ENCODE measurements around the gene BORCS5.
"Not testable (repeated sequence)": the region's sequence is repeated elsewhere in the genome, so short reads cannot be mapped to it uniquely, and the experiment has no call there.

The BORCS5 gene

DNA sequence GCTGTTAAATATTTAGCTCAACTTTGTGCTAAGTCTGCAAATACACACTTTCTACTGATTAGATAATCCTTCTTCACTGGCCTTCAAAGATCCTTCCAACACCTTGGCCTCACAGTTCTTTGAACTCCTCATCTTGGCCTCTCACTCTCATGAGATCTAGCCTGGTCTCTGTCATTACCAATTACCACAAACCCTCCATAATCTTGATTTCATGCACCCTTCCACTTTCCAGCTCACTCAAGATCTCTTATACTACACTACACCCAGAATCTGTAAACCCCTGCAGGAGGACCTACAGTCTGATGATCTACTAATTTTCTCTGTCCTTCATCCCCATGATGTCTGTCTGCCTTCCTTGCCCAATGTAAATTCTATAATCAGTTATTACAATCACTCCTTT, 134.7 kb downstream of the BORCS5 start:
- DNase-seq: no peak

DNA sequence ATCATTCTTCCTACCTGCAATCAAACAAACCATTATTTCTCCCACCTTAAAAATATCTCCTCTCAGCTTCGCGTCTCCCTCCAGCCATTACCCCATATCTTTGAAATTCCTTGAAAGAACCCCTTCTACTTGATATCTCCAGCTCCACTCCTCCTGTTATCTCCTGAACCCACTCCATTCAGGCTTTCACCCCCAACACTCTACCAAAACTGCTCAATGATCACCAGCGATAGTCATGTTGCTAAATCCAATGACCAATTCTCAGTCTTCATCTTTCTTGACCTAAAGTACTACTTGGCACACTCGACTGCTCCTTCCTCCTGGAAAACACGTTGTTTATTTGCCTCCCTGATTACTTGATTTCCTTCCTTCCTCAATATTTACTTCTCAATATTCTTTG, 135.7 kb downstream of the BORCS5 start:
- no peak for DNase-seq

DNA sequence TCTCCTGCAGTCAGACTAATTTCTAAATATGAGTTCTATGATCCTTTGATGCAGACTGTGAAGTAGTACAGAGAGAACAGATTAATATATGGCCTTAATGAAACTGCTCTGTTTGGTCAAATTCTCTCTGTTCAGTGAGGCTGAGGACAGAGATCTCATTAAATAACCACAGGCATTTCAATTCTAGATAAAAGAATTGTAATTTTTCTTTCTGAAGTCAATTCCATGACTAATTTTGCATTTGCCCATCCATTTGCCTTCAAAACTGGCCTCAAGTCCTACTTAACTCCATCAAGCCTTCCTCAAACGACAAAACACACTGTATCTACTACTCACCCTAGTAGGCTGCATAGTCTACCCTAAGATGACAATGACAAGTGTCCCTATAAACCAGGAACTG, 138.7 kb downstream of the BORCS5 start:
- no peak for DNase-seq

DNA sequence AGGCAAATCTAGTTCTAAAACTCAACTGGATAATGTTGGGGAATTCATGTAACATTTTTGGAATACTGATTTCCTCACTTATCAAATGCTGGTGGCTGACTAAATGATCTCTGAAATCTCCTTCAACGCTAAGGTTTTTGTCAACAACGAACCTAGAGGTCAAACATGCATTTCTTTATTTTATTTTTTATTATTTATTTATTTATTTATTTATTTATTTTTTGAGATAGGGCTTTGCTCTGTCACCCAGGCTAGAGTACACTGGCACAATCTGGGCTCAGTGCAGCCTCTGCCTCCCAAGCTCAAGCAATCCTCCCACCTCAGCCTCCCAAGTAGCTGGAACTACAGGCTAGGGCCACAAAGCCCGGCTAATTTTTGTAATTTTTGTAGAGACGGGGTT, 141.3 kb downstream of the BORCS5 start:
- DNase-seq: no peak

DNA sequence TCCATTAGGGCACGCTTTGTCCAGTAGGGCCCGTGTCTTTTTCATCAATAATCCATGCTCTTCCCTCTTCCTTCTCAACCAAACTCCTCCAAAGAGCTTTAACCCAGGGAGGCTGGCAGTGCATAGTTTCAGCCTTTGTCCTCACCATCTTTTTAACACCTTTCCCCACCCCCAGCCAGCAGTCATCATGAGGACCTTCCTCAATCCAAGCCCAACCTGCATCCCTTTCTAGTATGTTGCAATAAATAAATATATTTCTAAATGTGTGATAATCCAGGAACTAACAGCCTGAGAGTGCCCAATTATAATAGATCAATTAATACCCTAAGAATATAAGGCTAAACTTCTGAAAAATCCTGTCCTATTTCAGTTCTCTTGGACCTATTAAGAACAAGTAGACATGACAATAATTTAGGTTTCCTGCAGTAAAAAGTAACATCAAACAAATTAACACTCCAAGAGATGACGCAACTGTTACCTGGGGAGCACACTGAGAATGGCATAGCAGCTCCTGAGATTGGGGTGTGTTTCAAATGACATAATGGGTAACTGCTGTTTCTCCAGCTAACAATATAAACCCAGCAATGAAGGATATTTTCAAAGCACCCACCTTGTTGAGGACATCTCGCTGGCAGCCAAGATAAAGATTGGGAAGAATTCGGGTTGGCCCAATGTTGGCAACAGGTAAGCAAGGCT, 143.2 kb downstream of the BORCS5 start:
- DNase-seq: no peak

DNA sequence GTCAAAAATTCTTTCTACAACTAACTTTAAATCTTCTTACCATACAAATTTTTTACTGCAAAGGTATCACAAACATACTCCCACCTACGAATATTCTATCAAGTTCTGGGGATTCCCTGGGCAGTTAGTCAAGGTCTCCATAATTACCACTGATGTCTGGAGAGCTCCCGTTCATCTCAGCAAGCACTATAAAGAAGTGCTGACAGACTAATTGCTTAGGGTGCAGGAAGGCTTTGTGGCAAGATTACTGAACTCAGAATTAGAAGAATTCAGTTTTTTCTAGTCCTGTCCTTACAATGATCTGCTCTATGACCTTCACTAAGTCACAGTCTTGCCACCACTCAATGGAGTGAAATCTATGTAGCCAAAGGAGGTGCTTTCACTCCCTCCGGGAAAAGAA, 144.2 kb downstream of the BORCS5 start:
- no peak for DNase-seq

DNA sequence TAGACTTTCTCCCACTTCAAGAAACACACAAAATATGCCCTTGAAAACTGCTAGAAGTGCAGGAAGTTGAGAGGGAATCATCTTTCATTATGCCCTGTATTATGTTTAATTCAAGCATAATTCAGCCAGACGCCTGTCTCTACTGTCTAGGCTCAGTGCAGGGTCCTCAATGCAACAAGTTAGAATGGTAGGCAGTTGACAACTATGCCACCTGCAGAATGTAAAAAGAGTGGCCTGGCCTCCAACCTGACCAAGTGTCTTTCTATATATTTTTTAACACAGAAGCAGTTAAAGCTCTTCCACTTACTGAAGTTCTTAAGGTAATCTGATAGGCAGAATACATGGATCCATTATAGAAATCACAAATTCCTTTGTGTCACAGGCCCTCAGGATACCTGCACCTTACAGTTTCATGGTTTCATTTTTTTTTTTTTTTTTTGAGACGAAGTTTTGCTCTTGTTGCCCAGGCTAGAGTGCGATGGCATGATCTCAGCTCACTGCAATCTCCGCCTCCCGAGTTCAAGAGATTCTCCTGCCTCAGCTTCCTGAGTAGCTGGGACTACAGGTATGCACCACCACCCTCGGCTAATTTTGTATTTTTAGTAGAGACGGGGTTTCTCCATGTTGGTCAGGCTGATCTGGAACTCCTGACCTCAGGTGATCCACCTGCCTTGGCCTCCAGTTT, 145.4 kb downstream of the BORCS5 start:
- not testable (repeated sequence) for DNase-seq

DNA sequence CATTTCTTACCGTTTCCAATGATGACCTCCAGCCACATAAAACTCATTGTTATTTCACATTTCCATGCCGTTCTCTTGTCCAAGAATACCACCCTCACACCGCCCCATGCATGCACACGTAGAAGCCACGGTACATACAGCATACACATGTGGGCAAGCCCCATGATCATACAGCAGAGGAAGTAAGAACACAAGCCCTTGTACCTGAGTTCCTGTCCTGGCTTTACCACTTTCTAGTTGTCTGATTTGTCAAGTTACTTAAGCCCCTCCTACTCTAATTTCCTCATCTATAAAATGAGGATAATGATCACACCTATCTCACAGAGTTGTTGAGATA, 145.9 kb downstream of the BORCS5 start:
- DNase-seq: no peak

DNA sequence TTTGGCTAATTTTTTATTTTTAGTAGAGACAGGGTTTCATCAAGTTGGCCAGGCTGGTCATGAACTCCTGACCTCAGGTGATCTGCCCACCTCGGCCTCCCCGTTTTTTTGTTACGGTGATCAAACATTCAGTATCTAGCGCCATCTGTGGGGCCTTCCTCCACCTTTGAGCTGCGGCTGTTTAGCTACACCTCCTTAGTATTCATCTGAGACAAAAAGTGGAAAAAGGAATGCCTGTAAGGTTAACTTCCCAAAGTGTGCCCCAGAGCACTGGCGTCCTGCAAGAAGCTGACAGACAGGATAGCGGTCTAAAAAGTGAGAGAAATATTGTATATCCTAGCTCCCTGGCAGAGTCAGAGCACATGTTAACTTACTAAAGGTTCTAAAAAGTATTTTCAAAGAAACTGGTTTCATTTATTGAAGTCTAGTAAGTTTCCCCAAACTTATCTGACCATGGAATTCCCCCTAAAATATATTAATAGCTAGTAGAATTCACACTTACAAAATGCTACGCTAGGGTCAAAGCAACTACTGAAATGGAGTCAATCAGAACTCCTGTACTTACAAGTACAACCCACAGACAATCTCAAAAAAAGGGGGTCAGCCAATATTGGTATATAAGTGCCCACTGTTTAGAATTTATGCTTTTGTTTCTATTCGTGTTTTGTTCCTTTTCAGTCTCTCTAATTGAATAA, 146.7 kb downstream of the BORCS5 start:
- DNase-seq: no peak

DNA sequence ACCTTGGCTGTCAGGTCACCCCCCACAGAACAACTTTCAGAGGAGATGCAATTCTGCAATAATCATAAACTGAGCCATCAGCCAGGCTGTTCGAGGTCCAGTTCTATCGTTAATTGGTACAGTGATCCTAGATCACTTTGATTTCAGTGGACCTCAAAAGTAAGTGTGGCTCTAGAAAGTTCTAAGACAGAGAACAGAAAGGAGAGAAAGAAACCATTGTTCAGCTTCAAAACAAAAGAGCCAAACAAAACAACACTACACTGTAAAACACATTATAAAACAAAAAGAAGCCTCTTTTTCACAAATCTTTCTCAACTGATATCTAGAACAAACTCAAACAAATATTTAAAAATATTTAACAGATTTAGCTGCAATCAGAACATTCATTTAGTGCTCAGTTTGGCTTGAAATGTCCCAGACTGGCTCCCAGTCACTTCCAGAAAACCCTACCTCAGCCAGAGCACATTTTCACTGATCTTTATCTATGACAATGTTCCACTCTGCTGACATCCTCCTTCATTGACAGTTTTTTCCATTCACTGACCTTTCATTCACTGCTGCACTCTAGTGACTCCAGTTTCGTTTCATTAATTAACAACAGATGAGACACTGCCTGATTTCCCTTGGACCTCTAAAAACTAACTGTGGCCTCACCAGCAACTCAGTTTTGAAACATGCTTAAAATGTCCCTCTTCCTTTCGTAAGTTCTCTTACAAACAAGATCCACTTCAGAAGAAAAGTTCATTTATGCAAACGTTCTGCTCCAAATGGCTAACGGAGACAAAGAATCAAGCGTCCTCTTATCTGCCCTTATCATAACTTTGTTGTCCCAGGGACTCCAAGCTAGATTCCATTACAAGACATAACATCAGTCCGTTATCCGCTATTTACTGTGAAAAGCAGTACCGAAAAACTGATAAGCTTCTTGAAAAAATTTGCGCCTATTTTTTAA, 148.9 kb downstream of the BORCS5 start:
- no peak for DNase-seq

DNA sequence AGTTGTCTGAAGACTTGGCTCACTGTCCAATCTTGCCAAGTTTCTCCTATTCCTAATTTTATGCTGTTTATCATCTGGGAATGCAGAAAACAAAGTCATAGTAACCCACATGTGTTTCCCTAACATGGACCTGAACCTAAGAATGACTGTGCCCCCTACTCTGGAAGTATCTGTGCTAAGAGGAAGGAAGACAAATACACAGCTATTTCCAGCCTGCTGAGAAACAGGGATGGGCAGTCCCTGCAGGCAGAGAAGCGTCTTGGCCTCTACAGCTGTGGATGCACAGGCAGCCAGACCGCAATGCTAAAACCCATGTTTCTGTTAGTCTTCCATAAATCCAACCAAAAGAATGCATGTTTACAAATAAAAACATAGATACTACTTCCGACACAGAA, 149.6 kb downstream of the BORCS5 start:
- DNase-seq: no peak

DNA sequence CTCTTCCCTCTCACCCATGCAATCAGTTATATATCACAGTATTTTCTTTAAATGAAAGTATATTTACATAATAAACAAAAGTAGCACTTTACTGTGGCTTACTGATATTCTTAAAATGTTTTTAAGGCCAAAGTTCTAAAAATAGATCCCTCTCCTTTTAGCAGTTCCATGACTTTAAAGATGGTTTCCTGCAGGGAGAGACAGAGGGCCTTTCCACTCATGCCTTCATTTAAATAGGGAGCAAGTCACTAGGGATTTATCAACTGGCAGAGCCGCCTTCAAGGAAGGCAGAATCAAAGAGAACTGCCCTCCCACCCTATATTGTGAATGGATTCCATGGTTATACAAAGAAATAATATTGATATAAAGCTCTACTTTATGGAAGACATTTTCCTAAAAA, 150.2 kb downstream of the BORCS5 start:
- DNase-seq: no peak

DNA sequence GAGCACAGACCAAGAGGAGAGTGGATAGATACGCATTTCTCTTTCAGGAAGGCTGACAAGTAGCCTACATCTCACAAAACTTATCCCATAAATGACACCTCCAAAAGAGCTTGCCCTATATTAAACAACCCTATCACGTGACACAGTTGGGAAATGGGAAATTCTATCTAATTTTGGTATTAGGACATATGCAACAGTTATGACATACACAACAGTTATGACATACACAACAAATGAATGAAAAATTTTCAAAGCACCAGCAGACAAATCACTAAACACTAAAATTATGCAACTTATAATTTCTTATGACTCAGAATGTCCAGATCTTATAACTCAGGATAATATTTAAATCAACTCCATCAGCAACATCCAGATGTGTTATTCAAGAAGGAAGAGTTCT, 151.7 kb downstream of the BORCS5 start:
- no peak for DNase-seq

DNA sequence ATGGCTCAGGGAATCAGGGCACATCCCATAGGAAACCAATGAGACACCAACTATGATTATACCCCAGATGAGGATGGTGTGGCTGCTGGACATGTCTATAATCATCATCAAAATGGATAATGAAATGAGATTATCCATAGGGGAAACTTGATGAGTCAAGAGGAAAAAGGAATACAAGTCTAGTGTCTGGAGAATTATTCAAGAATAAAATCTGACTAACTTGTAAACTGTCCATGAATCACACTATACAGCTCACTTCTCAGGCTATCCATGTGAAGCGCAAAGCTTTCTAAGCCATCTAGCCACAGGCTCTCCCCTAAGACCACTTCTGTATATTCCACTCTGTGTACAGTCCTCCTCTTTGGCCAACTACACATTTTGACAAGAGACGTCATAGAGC, 153.3 kb downstream of the BORCS5 start:
- DNase-seq: no peak

DNA sequence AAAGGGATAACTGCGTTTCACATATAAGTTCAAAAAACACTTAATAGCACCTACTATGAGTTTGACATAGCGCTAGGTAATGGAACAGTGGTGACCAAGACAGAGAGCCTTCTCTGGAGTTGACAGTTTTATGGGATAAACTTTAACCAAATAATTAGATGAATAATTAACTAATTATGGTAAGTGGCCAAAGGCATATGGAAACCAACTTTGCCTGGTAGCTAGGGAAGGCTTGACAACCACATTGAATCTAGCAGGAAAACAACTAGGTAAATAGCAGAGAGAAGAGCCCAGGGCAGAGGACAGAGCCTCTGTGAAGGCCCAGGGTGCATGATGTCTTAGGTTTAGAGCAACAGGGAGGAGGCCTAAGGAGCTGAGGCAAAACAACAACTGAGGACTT, 153.7 kb downstream of the BORCS5 start:
- DNase-seq: no peak

DNA sequence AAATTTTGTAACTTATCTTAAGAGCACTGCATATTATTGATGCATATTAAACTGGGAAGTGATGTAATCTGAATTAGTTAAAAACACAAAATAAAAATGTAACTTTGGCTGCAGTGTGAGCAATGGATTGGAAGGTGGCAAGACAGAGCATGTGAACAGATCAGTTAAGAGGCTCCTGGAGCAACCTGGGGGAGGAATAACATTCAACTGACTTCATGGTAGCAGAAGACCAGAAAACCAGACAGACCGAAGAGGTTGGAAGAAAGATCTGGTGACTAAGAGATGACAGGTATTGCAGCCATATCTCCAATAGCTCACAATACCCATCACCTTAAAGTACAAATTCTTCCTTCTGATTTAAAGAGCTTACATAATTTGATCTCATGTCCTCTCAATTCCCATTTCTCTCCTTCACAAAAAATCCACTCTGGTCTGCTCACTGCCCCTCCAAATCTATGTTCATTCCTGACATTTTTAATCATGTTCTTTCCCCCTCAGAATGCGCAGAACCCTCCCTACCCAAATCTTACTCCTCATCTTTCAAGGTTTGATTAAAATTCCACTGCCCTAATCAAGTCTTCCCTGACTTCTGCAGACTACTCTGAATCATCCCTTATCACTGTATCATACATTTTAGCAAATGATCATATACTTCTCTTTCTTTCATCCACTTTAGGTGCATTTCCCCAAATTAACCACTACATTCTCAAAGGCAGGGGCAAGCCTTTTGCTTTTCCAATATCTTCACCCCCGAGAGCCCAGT, 154.3 kb downstream of the BORCS5 start:
- no peak for DNase-seq

DNA sequence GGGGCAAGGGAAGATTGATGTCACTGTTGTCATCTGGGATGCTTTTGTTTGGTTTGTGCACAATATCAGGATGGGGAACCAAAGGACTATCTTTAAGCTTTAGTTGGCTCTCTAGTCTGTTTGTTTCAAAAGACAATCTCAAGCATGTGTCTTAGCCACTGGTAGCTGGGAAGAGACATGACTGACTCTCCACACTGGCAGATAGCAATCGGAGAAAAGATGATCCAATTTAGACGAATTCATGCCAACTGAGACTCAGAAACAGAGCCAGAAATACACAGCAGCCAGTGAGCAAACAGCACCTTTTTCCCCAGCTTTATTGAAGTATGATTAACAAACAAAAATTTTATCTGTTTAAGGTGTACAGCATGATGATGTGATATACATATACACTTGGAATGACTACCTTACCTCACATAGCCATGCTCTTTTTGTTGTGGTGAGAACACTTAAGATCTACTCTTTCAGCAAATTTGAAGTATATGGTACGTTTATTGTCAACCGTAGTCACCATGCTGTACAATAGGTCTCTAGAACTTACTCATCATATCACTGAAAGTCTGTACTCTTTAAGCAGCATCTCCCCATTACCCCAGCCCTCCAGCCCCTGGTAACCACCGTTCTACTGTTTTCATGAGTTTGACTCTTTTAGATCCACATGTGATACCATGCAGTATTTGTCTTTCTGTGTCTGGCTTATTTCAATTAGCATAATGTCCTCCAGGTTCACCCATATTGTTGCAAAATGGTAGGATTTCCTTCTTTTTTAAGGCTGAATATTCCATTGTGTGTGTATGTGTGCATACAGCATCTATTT, 155.2 kb downstream of the BORCS5 start:
- DNase-seq: no peak

DNA sequence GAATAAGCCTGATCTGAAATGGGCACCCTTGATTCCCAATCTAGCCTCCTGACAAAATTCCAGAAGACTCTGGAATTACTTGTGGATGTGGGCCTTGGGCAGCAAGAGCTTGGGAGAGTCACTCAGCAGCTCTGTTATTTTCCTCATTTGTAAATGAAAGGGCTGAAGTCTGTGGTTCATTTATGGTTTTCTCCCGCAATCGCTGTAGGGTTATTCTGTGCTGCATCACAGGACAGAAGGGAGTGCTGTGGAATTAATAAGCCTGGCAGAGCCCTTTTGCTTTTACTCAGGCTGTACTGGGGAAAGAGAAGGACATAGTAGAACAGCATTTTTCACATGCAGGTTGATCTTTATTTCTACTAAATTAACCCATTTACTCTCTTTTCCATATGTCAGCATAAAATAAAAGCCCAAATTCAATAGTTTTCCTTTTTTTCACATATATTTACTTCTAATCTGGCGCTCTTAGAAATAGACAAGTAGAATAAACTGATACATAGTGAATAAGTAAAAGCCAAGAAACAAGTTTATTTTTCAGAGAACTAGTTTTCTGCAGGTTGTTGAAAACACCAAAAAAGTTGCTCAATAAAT, 156.6 kb downstream of the BORCS5 start:
- DNase-seq: no peak

DNA sequence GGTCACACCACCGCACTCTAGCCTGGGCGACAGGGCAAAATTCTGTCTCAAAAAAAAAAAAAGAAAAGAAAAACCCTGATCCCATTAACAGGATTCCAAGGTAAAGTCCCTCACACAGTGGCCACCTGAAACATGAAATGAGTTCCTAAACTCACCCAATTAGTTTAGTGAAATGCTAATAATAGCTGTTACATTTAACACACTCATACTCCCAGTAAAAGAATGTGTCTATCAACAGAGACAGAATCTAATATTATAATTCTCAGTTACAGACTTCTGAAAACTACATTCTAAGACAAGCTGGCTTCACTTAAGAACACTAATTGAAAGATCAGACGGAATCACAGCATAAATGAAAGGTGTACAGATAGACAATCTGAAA, 161.6 kb downstream of the BORCS5 start:
- no peak for DNase-seq

DNA sequence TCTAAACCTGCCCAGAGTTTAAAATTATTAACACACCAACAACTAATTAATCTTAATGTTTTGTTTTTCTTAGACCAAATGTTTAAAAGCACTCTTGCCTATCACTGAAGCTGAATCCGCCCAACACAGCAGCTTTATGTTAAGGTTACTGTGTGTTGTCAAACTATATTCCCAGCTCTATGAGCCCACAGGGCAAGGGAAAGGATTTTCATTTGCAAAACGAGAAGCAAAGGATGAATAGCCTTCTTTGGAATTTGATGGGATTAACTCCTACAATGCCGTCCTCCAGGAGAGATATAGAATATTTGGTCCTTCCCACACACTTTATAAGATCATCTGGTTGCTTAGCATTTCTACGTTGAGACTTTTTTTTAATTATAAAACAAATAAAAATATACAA, 162.0 kb downstream of the BORCS5 start:
- no peak for DNase-seq

Measured in activated gamma-delta T cell (primary cell).